ENCODE results near the gene RIMBP2.

RIMBP2 gene

DNA sequence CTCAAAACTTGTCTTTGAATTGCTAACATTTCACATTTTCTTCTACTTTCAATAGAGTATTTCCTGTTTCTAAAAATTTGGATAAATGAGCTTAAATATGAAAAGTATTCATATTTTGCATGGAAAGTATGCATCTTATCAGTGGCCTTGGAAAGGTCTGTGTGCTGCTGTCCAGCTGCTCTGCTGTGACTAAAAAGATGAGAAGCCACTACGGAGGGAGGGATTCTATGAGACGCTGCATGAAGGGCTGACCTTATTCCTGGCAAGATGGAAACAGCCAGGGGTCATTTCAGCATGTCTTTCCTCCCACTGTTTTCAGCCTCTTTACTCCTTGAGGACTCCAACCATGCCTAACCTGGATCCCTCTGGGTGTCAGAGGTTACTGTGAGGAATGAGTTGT is 365.4 kb downstream of the RIMBP2 start:
- TF ChIP-seq TAF1 (IDR thresholded peaks at IDR 0.05; ENCODE audit: borderline replicate concordance, low read depth, low read length) (no peak), POLR2AphosphoS5 (IDR thresholded peaks at IDR 0.05; ENCODE audit: low read depth, low read length) (no peak), POLR2A (IDR thresholded peaks at IDR 0.05; ENCODE audit: low read depth, low read length) (no peak)
- DNase-seq (ENCODE audit: insufficient read length) (no peak), FAIRE-seq (no peak)

DNA sequence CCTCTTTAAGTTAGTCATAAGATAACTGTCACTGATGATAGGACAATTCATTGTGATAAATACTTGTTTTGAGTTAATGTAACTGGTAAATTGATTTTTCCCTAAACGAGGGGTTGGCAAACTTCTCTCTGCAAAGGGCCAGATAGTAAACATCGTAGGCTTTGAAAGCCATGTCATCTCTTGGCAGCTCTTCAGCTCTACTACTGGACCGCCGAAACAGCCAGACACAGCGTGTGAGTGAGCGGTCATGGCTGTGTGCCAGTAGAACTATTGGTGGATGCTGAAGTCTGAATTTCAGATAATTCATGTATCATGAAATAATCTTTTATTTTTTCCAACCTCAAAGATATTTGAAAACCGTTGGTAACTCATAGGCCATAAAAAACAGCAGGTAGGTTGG is 368.5 kb downstream of the RIMBP2 start:
- no peak for DNase-seq (ENCODE audit: insufficient read length)

More for the DNA sequence above, 368.5 kb downstream of the RIMBP2 start:
- no peak for TF ChIP-seq POLR2AphosphoS5 (IDR thresholded peaks at IDR 0.05; ENCODE audit: low read depth, low read length)
- FAIRE-seq: no peak

Measured in GM12892 (cell line).